Osteoblast (primary cell): ENCODE data around the gene PDE4B. TPM values are rescaled to one million over a fixed set of nuclear protein-coding genes. Genes with fewer than 3 reads are reported as not detected.
A peak's percentile ranks its signal among the peaks of the same experiment; 100 is the strongest.

ENCODE experiments used
- DNase-seq: peaks from one replicate; pipeline ENCODE4 v3.0.0; 2011; ENCODE audit warnings: low spot score, mixed read lengths; ENCODE audit not compliant: insufficient read length; ENCODE audit errors: missing footprints
- H2AFZ ChIP-seq: 2 replicates; pipeline ENCODE4 v1.6.0; 2011; ENCODE audit warnings: mild to moderate bottlenecking, low read length
- H3K27ac ChIP-seq: 2 replicates; pipeline ENCODE4 v1.5.1; 2011; ENCODE audit warnings: mild to moderate bottlenecking, low read depth, low read length, moderate library complexity
- H3K27me3 ChIP-seq: 2 replicates; pipeline ENCODE4 v1.6.0; 2012; ENCODE audit warnings: mild to moderate bottlenecking, control low read depth, inconsistent platforms, low read length, moderate library complexity; ENCODE audit not compliant: insufficient read depth
- H3K36me3 ChIP-seq: 2 replicates; pipeline ENCODE4 v1.5.1; 2011; ENCODE audit warnings: mild to moderate bottlenecking, low read length, control low read depth, moderate library complexity; ENCODE audit not compliant: insufficient read depth
- H3K4me1 ChIP-seq: 2 replicates; pipeline ENCODE4 v1.5.1; 2011; ENCODE audit warnings: mild to moderate bottlenecking, low read length, control low read depth, moderate library complexity; ENCODE audit not compliant: insufficient read depth
- H3K4me2 ChIP-seq: 2 replicates; pipeline ENCODE4 v1.6.0; 2011; ENCODE audit warnings: mild to moderate bottlenecking, low read length; ENCODE audit not compliant: insufficient read depth
- H3K4me3 ChIP-seq: fragments of 200-600 bp; sonication (generic); 3 replicates; pipeline ENCODE4 v1.5.1; 2012; ENCODE audit warnings: mild to moderate bottlenecking, low read length, inconsistent platforms; ENCODE audit not compliant: insufficient read depth
- H3K79me2 ChIP-seq: 2 replicates; pipeline ENCODE4 v1.6.0; 2012; ENCODE audit warnings: mild to moderate bottlenecking, low read length, control low read depth, inconsistent platforms; ENCODE audit not compliant: insufficient read depth
- H3K9me3 ChIP-seq: 2 replicates; pipeline ENCODE4 v1.5.1; 2011; ENCODE audit warnings: low read depth, low read length, control low read depth
- H4K20me1 ChIP-seq: 2 replicates; pipeline ENCODE4 v1.6.0; 2012; ENCODE audit warnings: mild to moderate bottlenecking, low read length, control low read depth; ENCODE audit not compliant: insufficient read depth
- CTCF ChIP-seq: IDR thresholded peaks from 2 replicates; pipeline ENCODE4 v1.5.1; 2011; ENCODE audit warnings: mild to moderate bottlenecking, low read depth, low read length, moderate library complexity; ENCODE audit errors: extremely low read depth
- total RNA-seq: library from RNA; depleted of rRNA; stranded (reverse); fragments of >200 nt; gene quantifications from 2 replicates; pipeline ENCODE4 v1.2.3, GENCODE V29; 2012

The PDE4B gene
- total RNA-seq, 1 donor, result 21.4 TPM

DNA sequence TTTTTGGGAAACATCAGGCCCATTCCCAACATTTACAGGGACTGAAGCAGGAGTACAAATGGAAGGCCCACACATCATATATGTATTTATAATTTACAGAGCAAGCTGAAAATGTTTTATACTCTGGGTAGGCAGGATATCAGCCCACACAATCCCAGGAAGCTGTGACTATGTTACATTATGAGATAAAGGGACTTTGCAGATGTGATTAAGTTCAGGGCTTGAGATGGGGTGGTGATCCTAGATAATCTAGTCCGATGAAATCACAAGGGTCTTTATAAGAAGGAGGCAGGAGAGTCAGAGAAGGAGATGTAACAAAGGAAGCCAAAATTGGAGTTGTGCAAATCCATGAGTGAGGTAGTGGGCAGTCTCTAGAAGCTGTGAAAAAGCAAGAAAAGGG lies 160.5 kb downstream of the PDE4B start:
- no peaks in the 10 kb centered on the region for H3K36me3 ChIP-seq
- H3K27ac ChIP-seq, result peak overlapping the region; percentile 24
- no peak overlapping the region for H2AFZ ChIP-seq
- no peak for TF ChIP-seq CTCF
- H3K4me1 ChIP-seq, result peaks cover 20% of the 10 kb centered on the region
- peak overlapping the region; percentile 34 for H3K4me2 ChIP-seq
- H4K20me1 ChIP-seq, result no peaks in the 10 kb centered on the region
- no peaks in the 10 kb centered on the region for H3K27me3 ChIP-seq
- H3K9me3 ChIP-seq, result no peaks in the 10 kb centered on the region
- no peak for DNase-seq
- H3K79me2 ChIP-seq, result no peaks in the 10 kb centered on the region
- no peak overlapping the region for H3K4me3 ChIP-seq

DNA sequence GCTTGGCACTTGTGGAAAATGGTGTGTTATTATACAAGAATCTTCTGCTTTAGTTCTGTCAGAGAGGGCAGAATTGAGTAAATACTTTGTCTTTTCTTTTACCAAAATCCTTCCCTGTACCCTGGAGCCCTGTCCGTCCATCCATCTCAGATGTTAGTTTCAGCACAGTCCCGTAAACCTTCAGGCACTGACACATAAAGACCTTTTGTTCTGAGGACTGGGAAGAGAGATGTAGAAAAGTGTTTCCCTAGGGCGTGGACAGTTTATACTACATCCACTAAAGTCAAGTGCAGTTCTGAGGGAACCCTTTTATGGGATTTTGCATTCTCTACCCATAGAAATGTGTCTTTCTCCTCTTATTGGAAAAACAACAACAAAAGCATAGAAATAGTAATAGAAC lies 162.4 kb downstream of the PDE4B start:
- Histone ChIP-seq H3K4me2 (no peak overlapping the region), H4K20me1 (no peaks in the 10 kb centered on the region), H3K79me2 (no peaks in the 10 kb centered on the region), H3K4me1 (peaks cover 21% of the 10 kb centered on the region), H3K27me3 (no peaks in the 10 kb centered on the region), H3K9me3 (no peaks in the 10 kb centered on the region), H2AFZ (peak overlapping the region; percentile 17), H3K36me3 (no peaks in the 10 kb centered on the region), H3K27ac (no peak overlapping the region), H3K4me3 (no peak overlapping the region)
- no peak for DNase-seq
- no peak for TF ChIP-seq CTCF

- no peaks in the 10 kb centered on the region for H3K27me3 ChIP-seq
- no peak overlapping the region for H3K4me3 ChIP-seq
- no peaks in the 10 kb centered on the region for H4K20me1 ChIP-seq
- H3K36me3 ChIP-seq, result no peaks in the 10 kb centered on the region
- H3K4me2 ChIP-seq, result no peak overlapping the region
- H3K27ac ChIP-seq, result no peak overlapping the region
- no peaks in the 10 kb centered on the region for H3K79me2 ChIP-seq
- H3K9me3 ChIP-seq, result no peaks in the 10 kb centered on the region
- no peak for DNase-seq
- no peak for TF ChIP-seq CTCF
- no peak overlapping the region for H2AFZ ChIP-seq
- H3K4me1 ChIP-seq, result peaks cover 23% of the 10 kb centered on the region
Observed at GRCh38 chr1:65955503-65955902, 162.8 kb downstream of the PDE4B start.

- DNase-seq, result peak; percentile 22
- Histone ChIP-seq H3K4me3 (no peak overlapping the region), H3K4me1 (peaks cover 11% of the 10 kb centered on the region), H3K27me3 (no peaks in the 10 kb centered on the region), H3K4me2 (no peak overlapping the region), H3K27ac (peak overlapping the region; percentile 38), H3K79me2 (no peaks in the 10 kb centered on the region), H2AFZ (no peak overlapping the region), H4K20me1 (no peaks in the 10 kb centered on the region), H3K36me3 (no peaks in the 10 kb centered on the region), H3K9me3 (no peaks in the 10 kb centered on the region)
- TF ChIP-seq CTCF, result peak; percentile 61
Observed at GRCh38 chr1:65958561-65959350, 166.1 kb downstream of the PDE4B start.
